ENCODE data around the gene HAPLN1. TPM values are rescaled to one million over a fixed set of nuclear protein-coding genes. Genes with fewer than 3 reads are reported as not detected.

The HAPLN1 gene
- total RNA-seq, 1 donor from 2014 or later, result 248 TPM

GRCh38 chr5:83653669-83654068 is 67.0 kb downstream of the HAPLN1 start:
- Mint-ChIP-seq H3K27ac (ENCODE audit: unreplicated experiment) (no peak overlapping the region), H3K27me3 (ENCODE audit: low read depth) (no peaks in the 10 kb centered on the region)

GRCh38 chr5:83645936-83646335 is 74.7 kb downstream of the HAPLN1 start:
- DNase-seq (ENCODE audit: low spot score), result no peak
- Mint-ChIP-seq H3K36me3 (ENCODE audit: low read depth) (peaks cover 13% of the 10 kb centered on the region), H3K4me3 (ENCODE audit: unreplicated experiment) (no peak overlapping the region), H3K27ac (ENCODE audit: unreplicated experiment) (no peak overlapping the region), H3K4me1 (ENCODE audit: low read depth) (no peaks in the 10 kb centered on the region), H3K27me3 (ENCODE audit: low read depth) (no peaks in the 10 kb centered on the region), H3K9me3 (ENCODE audit: low read depth) (no peaks in the 10 kb centered on the region)
- no peak for TF ChIP-seq CTCF (IDR thresholded peaks at IDR 0.05)

More at GRCh38 chr5:83653669-83654068, 67.0 kb downstream of the HAPLN1 start:
- Mint-ChIP-seq H3K4me3 (ENCODE audit: unreplicated experiment) (no peak overlapping the region), H3K9me3 (ENCODE audit: low read depth) (no peaks in the 10 kb centered on the region), H3K36me3 (ENCODE audit: low read depth) (peaks cover 9% of the 10 kb centered on the region), H3K4me1 (ENCODE audit: low read depth) (peaks cover 23% of the 10 kb centered on the region)
- DNase-seq (ENCODE audit: low spot score), result no peak
- TF ChIP-seq CTCF (IDR thresholded peaks at IDR 0.05), result no peak

- TF ChIP-seq CTCF (IDR thresholded peaks at IDR 0.05), result no peak
- Mint-ChIP-seq H3K4me3 (ENCODE audit: unreplicated experiment) (no peak overlapping the region), H3K27me3 (ENCODE audit: low read depth) (no peaks in the 10 kb centered on the region), H3K36me3 (ENCODE audit: low read depth) (peaks cover 11% of the 10 kb centered on the region), H3K27ac (ENCODE audit: unreplicated experiment) (no peak overlapping the region), H3K4me1 (ENCODE audit: low read depth) (no peaks in the 10 kb centered on the region), H3K9me3 (ENCODE audit: low read depth) (no peaks in the 10 kb centered on the region)
- DNase-seq (ENCODE audit: low spot score), result no peak
Measured at GRCh38 chr5:83644301-83644700, 76.4 kb downstream of the HAPLN1 start.

GRCh38 chr5:83641946-83642345 is 78.7 kb downstream of the HAPLN1 start:
- no peak overlapping the region for H3K4me3 Mint-ChIP-seq (ENCODE audit: unreplicated experiment)
- no peak for TF ChIP-seq CTCF (IDR thresholded peaks at IDR 0.05)
- H3K4me1 Mint-ChIP-seq (ENCODE audit: low read depth), result peaks cover 2% of the 10 kb centered on the region
- H3K27ac Mint-ChIP-seq (ENCODE audit: unreplicated experiment), result no peak overlapping the region
- peaks cover 7% of the 10 kb centered on the region for H3K36me3 Mint-ChIP-seq (ENCODE audit: low read depth)
- H3K27me3 Mint-ChIP-seq (ENCODE audit: low read depth), result no peaks in the 10 kb centered on the region
- no peaks in the 10 kb centered on the region for H3K9me3 Mint-ChIP-seq (ENCODE audit: low read depth)
- no peak for DNase-seq (ENCODE audit: low spot score)

GRCh38 chr5:83639911-83640310 is 80.7 kb downstream of the HAPLN1 start:
- peaks cover 7% of the 10 kb centered on the region for H3K36me3 Mint-ChIP-seq (ENCODE audit: low read depth)
- peaks cover 12% of the 10 kb centered on the region for H3K4me1 Mint-ChIP-seq (ENCODE audit: low read depth)
- H3K9me3 Mint-ChIP-seq (ENCODE audit: low read depth), result no peaks in the 10 kb centered on the region
- H3K27ac Mint-ChIP-seq (ENCODE audit: unreplicated experiment), result no peak overlapping the region
- H3K27me3 Mint-ChIP-seq (ENCODE audit: low read depth), result no peaks in the 10 kb centered on the region
- TF ChIP-seq CTCF (IDR thresholded peaks at IDR 0.05), result no peak
- H3K4me3 Mint-ChIP-seq (ENCODE audit: unreplicated experiment), result no peak overlapping the region
- DNase-seq (ENCODE audit: low spot score), result no peak
